ENCODE results near the gene TSHZ2.
"Not testable (repeated sequence)": the region's sequence is repeated elsewhere in the genome, so short reads cannot be mapped to it uniquely, and the experiment has no call there.

TSHZ2 gene

DNA sequence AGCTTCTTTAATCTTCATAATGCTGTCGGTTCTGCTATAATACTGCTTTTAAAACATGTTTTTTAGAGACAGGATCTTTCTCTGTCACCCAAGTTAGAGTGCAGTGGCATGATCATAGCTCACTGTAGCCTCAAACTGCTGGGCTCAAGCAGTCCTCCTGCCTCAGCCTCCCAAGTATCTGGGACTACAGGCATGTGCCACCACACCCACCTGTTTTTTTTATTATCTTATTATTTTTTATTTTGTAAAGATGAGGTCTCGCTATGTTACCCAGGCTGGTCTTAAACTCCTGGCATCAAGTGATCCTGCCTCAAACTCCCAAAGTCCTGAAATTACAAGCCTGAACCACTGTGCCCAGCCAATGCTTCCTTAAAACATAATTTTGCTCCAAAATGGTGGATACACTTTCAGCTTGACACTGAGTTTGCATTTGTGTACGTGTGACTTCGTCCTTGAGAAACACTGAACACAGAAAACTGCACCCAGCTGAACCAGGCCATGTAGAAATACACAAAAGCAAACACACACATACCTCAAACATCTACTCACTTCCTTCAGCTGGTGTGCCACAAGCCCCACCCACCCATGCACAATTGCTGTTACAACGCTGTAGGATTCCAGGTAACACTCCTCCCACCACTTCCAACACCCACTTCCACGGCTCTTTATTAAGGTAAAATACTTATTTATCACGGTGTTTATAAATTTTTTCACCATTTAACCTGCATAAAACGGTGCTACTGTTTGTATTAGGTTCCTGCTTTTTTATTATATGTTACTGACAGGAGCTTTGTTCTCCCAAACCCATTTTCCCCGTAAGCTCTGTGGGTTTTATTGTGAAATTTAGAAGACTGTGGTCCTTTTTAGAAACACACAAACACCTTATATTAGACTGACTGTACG, 109.1 kb downstream of the TSHZ2 start:
- Histone ChIP-seq H3K36me3 (ENCODE audit: control insufficient read depth, insufficient read depth, low read length, severe bottlenecking) (no peaks in the 10 kb centered on the region), H3K27me3 (replicated peaks; ENCODE audit: control insufficient read depth, insufficient read depth, low read length) (no peaks in the 10 kb centered on the region), H3K9ac (ENCODE audit: low read length) (no peak overlapping the region), H3K4me3 (ENCODE audit: low read length) (no peak overlapping the region), H3K4me1 (ENCODE audit: control insufficient read depth, insufficient read depth, low read length) (peaks cover 50% of the 10 kb centered on the region), H3K9me3 (ENCODE audit: control insufficient read depth, low read length) (no peaks in the 10 kb centered on the region)
- no peak for DNase-seq (ENCODE audit: low read depth)

- no peaks in the 10 kb centered on the region for H3K9me3 ChIP-seq (ENCODE audit: control insufficient read depth, low read length)
- no peak overlapping the region for H3K4me3 ChIP-seq (ENCODE audit: low read length)
- no peak for DNase-seq (ENCODE audit: low read depth)
- no peaks in the 10 kb centered on the region for H3K36me3 ChIP-seq (ENCODE audit: control insufficient read depth, insufficient read depth, low read length, severe bottlenecking)
- H3K9ac ChIP-seq (ENCODE audit: low read length), result no peak overlapping the region
- H3K27me3 ChIP-seq (replicated peaks; ENCODE audit: control insufficient read depth, insufficient read depth, low read length), result no peaks in the 10 kb centered on the region
- peaks cover 54% of the 10 kb centered on the region for H3K4me1 ChIP-seq (ENCODE audit: control insufficient read depth, insufficient read depth, low read length)
Observed at GRCh38 chr20:53081916-53082863, 110.0 kb downstream of the TSHZ2 start.

DNA sequence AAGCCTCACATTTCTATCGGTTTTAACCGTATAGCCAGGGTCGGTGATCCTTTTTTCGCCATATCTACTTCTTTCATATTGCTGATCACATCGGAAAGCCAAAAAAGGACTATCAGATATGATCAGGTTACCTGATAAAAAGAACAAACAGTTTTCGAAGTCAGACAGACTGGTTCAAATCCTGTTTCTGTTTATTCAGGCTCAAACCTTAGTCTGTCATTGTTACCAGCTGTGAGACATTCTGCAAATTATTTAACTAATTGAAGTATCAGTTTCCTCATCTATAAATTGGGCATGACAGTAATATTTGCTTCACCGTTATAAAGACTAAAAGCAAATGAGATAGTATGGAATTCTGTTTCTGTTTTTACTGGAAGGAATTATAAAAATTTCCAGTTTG, 111.3 kb downstream of the TSHZ2 start:
- DNase-seq (ENCODE audit: low read depth), result no peak
- no peaks in the 10 kb centered on the region for H3K36me3 ChIP-seq (ENCODE audit: control insufficient read depth, insufficient read depth, low read length, severe bottlenecking)
- H3K9ac ChIP-seq (ENCODE audit: low read length), result no peak overlapping the region
- H3K9me3 ChIP-seq (ENCODE audit: control insufficient read depth, low read length), result no peaks in the 10 kb centered on the region
- H3K4me1 ChIP-seq (ENCODE audit: control insufficient read depth, insufficient read depth, low read length), result peaks cover 58% of the 10 kb centered on the region
- H3K27me3 ChIP-seq (replicated peaks; ENCODE audit: control insufficient read depth, insufficient read depth, low read length), result no peaks in the 10 kb centered on the region
- H3K4me3 ChIP-seq (ENCODE audit: low read length), result no peak overlapping the region

DNA sequence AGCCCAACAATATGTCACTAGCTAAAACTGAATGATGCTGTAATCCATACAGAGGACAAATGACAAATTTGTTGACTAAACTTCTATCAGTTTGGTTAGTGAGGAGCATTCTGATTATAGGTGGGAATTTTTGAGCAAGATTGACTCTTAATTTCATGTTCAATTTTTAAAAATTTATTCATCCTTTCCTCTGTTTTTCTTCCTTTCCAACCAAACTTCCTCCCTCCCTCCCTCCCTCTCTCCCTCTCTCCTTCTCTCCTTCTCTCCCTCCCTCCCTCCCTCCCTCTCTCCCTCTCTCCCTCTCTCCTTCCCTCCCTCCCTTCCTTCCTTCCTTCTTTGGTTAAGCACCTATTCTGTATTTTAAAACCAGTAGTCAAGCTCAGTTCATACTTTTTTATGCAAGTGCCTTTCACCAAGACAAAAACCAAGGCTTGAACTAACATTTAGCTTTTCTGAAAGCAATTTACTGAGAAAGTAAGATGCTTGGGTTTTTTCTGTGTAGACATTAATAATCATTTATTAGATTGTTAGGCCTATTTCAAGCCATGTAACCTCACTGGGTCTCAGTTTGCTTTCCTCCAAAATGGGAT, 112.3 kb downstream of the TSHZ2 start:
- no peak for DNase-seq (ENCODE audit: low read depth)
- H3K4me3 ChIP-seq (ENCODE audit: low read length), result no peak overlapping the region
- H3K27me3 ChIP-seq (replicated peaks; ENCODE audit: control insufficient read depth, insufficient read depth, low read length), result no peaks in the 10 kb centered on the region
- no peaks in the 10 kb centered on the region for H3K9me3 ChIP-seq (ENCODE audit: control insufficient read depth, low read length)
- H3K4me1 ChIP-seq (ENCODE audit: control insufficient read depth, insufficient read depth, low read length), result peaks cover 53% of the 10 kb centered on the region
- H3K36me3 ChIP-seq (ENCODE audit: control insufficient read depth, insufficient read depth, low read length, severe bottlenecking), result no peaks in the 10 kb centered on the region
- no peak overlapping the region for H3K9ac ChIP-seq (ENCODE audit: low read length)

GRCh38 chr20:53085720-53086119, 113.6 kb downstream of the TSHZ2 start:
- no peaks in the 10 kb centered on the region for H3K27me3 ChIP-seq (replicated peaks; ENCODE audit: control insufficient read depth, insufficient read depth, low read length)
- no peaks in the 10 kb centered on the region for H3K36me3 ChIP-seq (ENCODE audit: control insufficient read depth, insufficient read depth, low read length, severe bottlenecking)
- no peak overlapping the region for H3K9ac ChIP-seq (ENCODE audit: low read length)
- peaks cover 47% of the 10 kb centered on the region for H3K4me1 ChIP-seq (ENCODE audit: control insufficient read depth, insufficient read depth, low read length)
- no peaks in the 10 kb centered on the region for H3K9me3 ChIP-seq (ENCODE audit: control insufficient read depth, low read length)
- DNase-seq (ENCODE audit: low read depth), result no peak
- H3K4me3 ChIP-seq (ENCODE audit: low read length), result no peak overlapping the region

DNA sequence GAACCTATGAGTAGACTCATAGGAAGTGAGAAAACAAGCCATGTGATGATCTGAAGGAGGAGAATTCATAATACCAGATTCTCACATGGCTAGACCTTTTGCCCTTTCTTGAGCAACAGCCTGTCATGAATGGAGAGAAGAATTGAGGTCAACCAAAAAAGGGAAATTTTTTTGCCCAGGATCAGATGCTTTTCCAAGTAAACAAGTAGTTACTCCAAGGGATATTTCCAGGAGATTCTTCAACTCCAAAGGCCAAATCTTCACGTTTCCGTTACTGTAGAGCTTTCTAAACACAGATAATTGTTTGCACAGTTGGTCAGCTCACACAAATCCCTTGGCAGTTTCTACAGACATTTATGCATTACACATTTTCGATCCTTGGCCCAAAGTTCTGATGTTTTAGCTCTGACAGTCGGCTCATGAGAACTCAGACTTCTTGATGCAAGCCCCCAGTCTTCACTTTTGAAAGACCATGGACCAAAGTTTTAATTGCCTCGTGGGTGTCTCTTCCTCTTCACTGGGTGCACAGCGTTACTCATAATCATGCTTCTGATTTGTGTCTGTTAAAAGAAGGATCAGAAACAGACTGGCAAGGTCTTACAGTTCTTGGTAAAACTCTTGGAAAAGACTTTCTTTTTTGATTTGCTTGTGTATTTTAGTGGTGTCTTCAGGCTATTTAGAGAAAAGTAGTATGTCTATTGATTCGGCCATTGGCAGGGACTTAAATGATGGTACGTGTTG, 115.0 kb downstream of the TSHZ2 start:
- Histone ChIP-seq H3K9me3 (ENCODE audit: control insufficient read depth, low read length) (no peaks in the 10 kb centered on the region), H3K9ac (ENCODE audit: low read length) (peak overlapping the region; percentile 26), H3K4me3 (ENCODE audit: low read length) (peak overlapping the region; percentile 57), H3K27me3 (replicated peaks; ENCODE audit: control insufficient read depth, insufficient read depth, low read length) (no peaks in the 10 kb centered on the region), H3K36me3 (ENCODE audit: control insufficient read depth, insufficient read depth, low read length, severe bottlenecking) (no peaks in the 10 kb centered on the region), H3K4me1 (ENCODE audit: control insufficient read depth, insufficient read depth, low read length) (peaks cover 36% of the 10 kb centered on the region)
- no peak for DNase-seq (ENCODE audit: low read depth)

DNA sequence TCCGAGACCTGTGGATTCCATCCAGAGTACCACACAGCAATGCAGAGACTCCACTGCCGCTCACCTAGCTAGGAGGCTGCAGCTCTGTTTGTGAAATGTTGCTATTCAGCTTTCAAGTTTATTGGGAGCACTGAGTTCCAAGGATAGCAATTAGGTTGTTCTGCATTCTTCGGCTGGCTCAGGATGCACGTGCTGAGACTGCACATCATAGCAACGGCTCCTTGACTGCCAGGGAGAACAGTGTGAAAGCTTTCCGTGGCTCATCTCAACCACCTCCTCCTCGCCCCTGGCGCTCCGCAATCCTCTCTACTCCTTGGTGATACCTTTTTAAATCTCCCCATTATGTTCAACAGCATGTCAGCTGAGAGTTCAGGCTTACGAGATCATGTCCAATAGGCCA, 116.6 kb downstream of the TSHZ2 start:
- DNase-seq (ENCODE audit: low read depth), result no peak

DNA sequence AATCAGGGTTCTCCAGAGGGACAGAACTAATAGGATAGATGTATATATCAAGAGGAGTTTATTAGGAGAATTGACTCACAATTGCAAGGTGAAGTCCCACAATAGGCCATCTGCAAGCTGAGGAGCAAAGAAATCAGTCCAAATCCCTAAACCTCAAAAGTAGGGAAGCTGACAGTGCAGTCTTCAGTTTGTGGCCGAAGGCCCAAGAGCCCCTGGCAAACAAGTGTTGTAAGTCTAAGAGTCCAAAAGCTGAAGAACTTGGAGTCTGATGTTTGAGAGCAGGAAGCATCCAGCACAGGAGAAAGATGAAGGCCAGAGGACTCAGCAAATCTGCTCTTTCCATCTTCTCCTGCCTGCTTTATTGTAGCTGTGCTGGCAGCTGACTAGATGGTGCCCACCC, 117.7 kb downstream of the TSHZ2 start:
- not testable (repeated sequence) for H3K27me3 ChIP-seq (replicated peaks; ENCODE audit: control insufficient read depth, insufficient read depth, low read length)
- H3K4me1 ChIP-seq (ENCODE audit: control insufficient read depth, insufficient read depth, low read length), result peaks cover 31% of the 10 kb centered on the region

More for the DNA sequence above, 116.6 kb downstream of the TSHZ2 start:
- Histone ChIP-seq H3K9me3 (ENCODE audit: control insufficient read depth, low read length) (no peaks in the 10 kb centered on the region), H3K27me3 (replicated peaks; ENCODE audit: control insufficient read depth, insufficient read depth, low read length) (no peaks in the 10 kb centered on the region), H3K4me1 (ENCODE audit: control insufficient read depth, insufficient read depth, low read length) (peaks cover 31% of the 10 kb centered on the region), H3K4me3 (ENCODE audit: low read length) (no peak overlapping the region), H3K36me3 (ENCODE audit: control insufficient read depth, insufficient read depth, low read length, severe bottlenecking) (no peaks in the 10 kb centered on the region), H3K9ac (ENCODE audit: low read length) (no peak overlapping the region)

DNA sequence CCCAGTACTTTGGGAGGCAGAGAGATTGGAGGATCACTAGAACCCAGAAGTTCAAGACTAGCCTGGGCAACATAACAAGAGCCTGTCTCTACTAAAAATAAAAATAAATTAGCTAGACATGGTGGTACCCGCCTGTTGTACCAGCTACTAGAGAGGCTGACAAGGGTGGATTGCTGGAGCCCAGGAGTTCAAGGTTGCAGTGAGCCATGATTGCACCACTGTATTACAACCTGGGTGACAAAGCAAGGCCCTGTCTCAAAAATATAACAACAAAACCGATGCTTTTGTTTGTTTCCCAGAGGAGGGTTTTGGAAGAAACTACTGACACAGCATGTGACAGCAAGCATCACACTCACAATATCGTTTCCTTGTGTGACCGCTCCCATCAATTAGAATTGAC, 119.6 kb downstream of the TSHZ2 start:
- H3K27me3 ChIP-seq (replicated peaks; ENCODE audit: control insufficient read depth, insufficient read depth, low read length), result no peaks in the 10 kb centered on the region
- H3K9me3 ChIP-seq (ENCODE audit: control insufficient read depth, low read length), result no peaks in the 10 kb centered on the region
- H3K4me1 ChIP-seq (ENCODE audit: control insufficient read depth, insufficient read depth, low read length), result peaks cover 28% of the 10 kb centered on the region
- DNase-seq (ENCODE audit: low read depth), result no peak
- no peak overlapping the region for H3K4me3 ChIP-seq (ENCODE audit: low read length)
- H3K9ac ChIP-seq (ENCODE audit: low read length), result no peak overlapping the region
- H3K36me3 ChIP-seq (ENCODE audit: control insufficient read depth, insufficient read depth, low read length, severe bottlenecking), result no peaks in the 10 kb centered on the region

More for the DNA sequence above, 117.7 kb downstream of the TSHZ2 start:
- not testable (repeated sequence) for H3K36me3 ChIP-seq (ENCODE audit: control insufficient read depth, insufficient read depth, low read length, severe bottlenecking); H3K4me3 ChIP-seq (ENCODE audit: low read length); H3K9ac ChIP-seq (ENCODE audit: low read length); H3K9me3 ChIP-seq (ENCODE audit: control insufficient read depth, low read length); DNase-seq (ENCODE audit: low read depth)

GRCh38 chr20:53092772-53093300, 120.7 kb downstream of the TSHZ2 start:
- no peaks in the 10 kb centered on the region for H3K9me3 ChIP-seq (ENCODE audit: control insufficient read depth, low read length)
- no peaks in the 10 kb centered on the region for H3K36me3 ChIP-seq (ENCODE audit: control insufficient read depth, insufficient read depth, low read length, severe bottlenecking)
- no peak overlapping the region for H3K4me3 ChIP-seq (ENCODE audit: low read length)
- no peaks in the 10 kb centered on the region for H3K27me3 ChIP-seq (replicated peaks; ENCODE audit: control insufficient read depth, insufficient read depth, low read length)
- no peak overlapping the region for H3K9ac ChIP-seq (ENCODE audit: low read length)
- H3K4me1 ChIP-seq (ENCODE audit: control insufficient read depth, insufficient read depth, low read length), result peaks cover 28% of the 10 kb centered on the region
- no peak for DNase-seq (ENCODE audit: low read depth)
